Mesenchymal stem cell (in vitro differentiated cells and primary cell): Measurements from ENCODE around the gene PPP4C.

ENCODE experiments used
- DNase-seq: peaks from one replicate; pipeline ENCODE4 v3.0.0-alpha.2; 2013
- H2AFZ ChIP-seq: one replicate; pipeline ENCODE4 v1.6.1; 2013; ENCODE audit warnings: low read depth, mild to moderate bottlenecking, control low read depth, inconsistent platforms, low read length, moderate library complexity
- H2AK5ac ChIP-seq: 2 replicates; pipeline ENCODE4 v1.6.1; 2013; ENCODE audit warnings: low read length, moderate library complexity, mild to moderate bottlenecking, inconsistent platforms; ENCODE audit not compliant: severe bottlenecking
- H2BK120ac ChIP-seq: one replicate; pipeline ENCODE4 v1.6.1; 2013; ENCODE audit warnings: low read depth, mild to moderate bottlenecking, inconsistent platforms, low read length, moderate library complexity
- H2BK12ac ChIP-seq, 2 experiments: one replicate each; pipeline ENCODE4 v1.6.1; 2013; ENCODE audit warnings: inconsistent platforms in 2 of 2, low read length in 2 of 2, mild to moderate bottlenecking in 2 of 2, moderate library complexity in 2 of 2, control low read depth in 1 of 2
- H2BK15ac ChIP-seq: one replicate; pipeline ENCODE4 v1.6.1; 2013; ENCODE audit warnings: mild to moderate bottlenecking, low read depth, inconsistent platforms; ENCODE audit not compliant: poor library complexity, severe bottlenecking
- H2BK5ac ChIP-seq: 2 replicates; pipeline ENCODE4 v1.6.1; 2013; ENCODE audit warnings: low read depth, mild to moderate bottlenecking, low read length, control low read depth, inconsistent platforms; ENCODE audit not compliant: poor library complexity, severe bottlenecking
- H3K14ac ChIP-seq, 2 experiments: one replicate each; pipeline ENCODE4 v1.6.1; 2013; ENCODE audit warnings: inconsistent platforms in 2 of 2, low read length in 2 of 2, control low read depth in 1 of 2, mild to moderate bottlenecking in 1 of 2, moderate library complexity in 1 of 2
- H3K18ac ChIP-seq, 2 experiments: one replicate each; pipeline ENCODE4 v1.6.1; 2013; ENCODE audit warnings: inconsistent platforms in 2 of 2, low read length in 2 of 2, control low read depth in 1 of 2, low read depth in 1 of 2, mild to moderate bottlenecking in 1 of 2
- H3K23ac ChIP-seq, 2 experiments: one replicate each; pipeline ENCODE4 v1.6.1; 2013; ENCODE audit warnings: inconsistent platforms in 2 of 2, low read length in 2 of 2, mild to moderate bottlenecking in 2 of 2, moderate library complexity in 2 of 2, control low read depth in 1 of 2
- H3K27ac ChIP-seq: 2 replicates; pipeline ENCODE4 v1.5.1; 2013; ENCODE audit warnings: mild to moderate bottlenecking, moderate library complexity, low read length, control low read depth, inconsistent platforms; ENCODE audit not compliant: poor library complexity, severe bottlenecking
- H3K27me3 ChIP-seq, 2 experiments: 2 replicates each; pipeline versions ENCODE4 v1.6.1 to v1.7.0; 2013; ENCODE audit warnings: low read length in 2 of 2, mild to moderate bottlenecking in 2 of 2, moderate library complexity in 2 of 2, control low read depth in 1 of 2, inconsistent platforms in 1 of 2; ENCODE audit not compliant: control insufficient read depth in 1 of 2, insufficient read depth in 1 of 2
- H3K36me3 ChIP-seq, 2 experiments: 2 replicates each; pipeline versions ENCODE4 v1.6.1 to v1.7.0; 2013; ENCODE audit warnings: low read length in 2 of 2, control low read depth in 1 of 2, inconsistent platforms in 1 of 2, low read depth in 1 of 2, mild to moderate bottlenecking in 1 of 2; ENCODE audit not compliant: insufficient read depth in 2 of 2, control insufficient read depth in 1 of 2
- H3K4ac ChIP-seq, 2 experiments: one replicate each; pipeline ENCODE4 v1.6.1; 2013; ENCODE audit warnings: inconsistent platforms in 2 of 2, low read length in 2 of 2, mild to moderate bottlenecking in 2 of 2, moderate library complexity in 2 of 2, control low read depth in 1 of 2, low read depth in 1 of 2
- H3K4me1 ChIP-seq: 2 replicates; pipeline ENCODE4 v1.6.1; 2013; ENCODE audit warnings: low read depth, low read length, control low read depth; ENCODE audit not compliant: control insufficient read depth, insufficient read depth
- H3K4me2 ChIP-seq: 2 replicates; pipeline ENCODE4 v1.6.1; 2013; ENCODE audit warnings: low read length, mild to moderate bottlenecking, inconsistent platforms; ENCODE audit not compliant: poor library complexity, severe bottlenecking
- H3K4me3 ChIP-seq, 2 experiments: 2 replicates each; pipeline versions ENCODE4 v1.5.1 to v1.7.0; 2013; ENCODE audit warnings: low read length in 2 of 2, mild to moderate bottlenecking in 2 of 2, control low read depth in 1 of 2, low read depth in 1 of 2; ENCODE audit not compliant: insufficient read depth in 1 of 2
- H3K79me1 ChIP-seq: replicated peaks from 2 replicates; pipeline ENCODE4 v1.6.1; 2013; ENCODE audit warnings: mild to moderate bottlenecking, control low read depth, low read length, inconsistent platforms; ENCODE audit not compliant: poor library complexity, severe bottlenecking
- H3K9ac ChIP-seq: 2 replicates; pipeline ENCODE4 v1.7.0; 2013; ENCODE audit warnings: mild to moderate bottlenecking, low read length, moderate library complexity
- H3K9me3 ChIP-seq: 2 replicates; pipeline ENCODE4 v1.7.0; 2013; ENCODE audit warnings: mild to moderate bottlenecking, low read length; ENCODE audit not compliant: control insufficient read depth
- H4K8ac ChIP-seq: one replicate; pipeline ENCODE4 v1.6.1; 2013; ENCODE audit warnings: inconsistent platforms, mild to moderate bottlenecking, low read length, moderate library complexity
- H4K91ac ChIP-seq: one replicate; pipeline ENCODE4 v1.6.1; 2013; ENCODE audit warnings: mild to moderate bottlenecking, low read length, inconsistent platforms
- WGBS: methylation state at CpG from one replicate; pipeline ENCODE4 v1.1.7; 2013; ENCODE audit warnings: mixed read lengths; 5-methylcytosine and 5-hydroxymethylcytosine counted together

The PPP4C gene

DNA sequence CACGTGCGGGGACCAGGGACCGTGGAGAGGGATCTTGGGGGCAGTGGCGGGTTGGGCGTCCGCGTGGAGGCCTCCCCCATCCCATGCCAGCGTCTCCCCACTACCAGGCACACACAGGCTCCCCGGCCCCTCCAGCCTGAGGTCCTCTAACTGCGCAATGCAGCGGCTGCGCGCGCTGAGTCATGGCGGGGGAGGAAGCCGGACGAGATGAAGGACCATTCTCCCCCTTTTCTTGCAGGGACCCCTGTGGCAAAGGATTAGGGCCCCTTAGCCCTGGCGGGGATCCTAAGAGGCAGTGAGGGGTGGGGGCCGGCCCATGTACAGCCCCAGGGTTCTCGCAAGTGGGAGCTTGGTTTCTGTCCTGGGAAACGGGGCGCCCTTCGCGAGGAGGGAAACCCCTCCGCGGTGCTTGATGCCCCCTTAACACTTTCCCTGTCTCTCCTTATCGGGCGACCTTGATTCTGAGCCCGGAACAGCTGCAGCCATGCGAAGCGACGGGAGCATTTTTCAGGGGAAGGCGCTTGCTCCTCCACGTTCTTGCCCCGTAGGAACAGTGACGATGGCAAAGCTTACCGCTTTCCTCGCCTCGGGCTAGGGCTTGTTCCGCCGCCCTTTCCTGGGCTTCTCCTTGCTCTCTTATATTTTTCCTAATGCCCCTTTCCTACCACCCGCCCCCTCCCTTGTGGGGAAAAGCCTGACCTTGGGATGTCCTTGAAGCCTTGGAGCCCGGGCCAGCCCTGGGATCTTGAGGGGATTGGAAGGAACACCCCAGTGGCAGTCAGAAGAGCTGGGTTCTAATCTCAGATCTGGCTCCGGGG, 9.6 kb upstream of the PPP4C start:
- Histone ChIP-seq H4K8ac (peak overlapping the region; percentile 86), H3K4me1 (peaks cover 36% of the 10 kb centered on the region), H3K27ac (peak overlapping the region; percentile 93), H2AFZ (peak overlapping the region; percentile 33), H3K9ac (peak overlapping the region; percentile 100), H2BK15ac (peak overlapping the region; percentile 86), H3K79me1 (peaks cover 8% of the 10 kb centered on the region), H2BK120ac (peak overlapping the region; percentile 93), H3K4ac (peak overlapping the region; percentile 89 to 95), H3K9me3 (no peaks in the 10 kb centered on the region), H2BK12ac (peak overlapping the region; percentile 61 to 86), H3K23ac (peak overlapping the region; percentile 81 to 85), H3K27me3 (no peaks in the 10 kb centered on the region), H2BK5ac (peak overlapping the region; percentile 92), H3K4me3 (peak overlapping the region; percentile 98), H3K14ac (peak overlapping the region; percentile 77 to 100), H3K4me2 (peak overlapping the region; percentile 98), H3K36me3 (peaks cover 40 to 45% of the 10 kb centered on the region in 2 experiments), H2AK5ac (peak overlapping the region; percentile 41), H4K91ac (peak overlapping the region; percentile 98), H3K18ac (peak overlapping the region; percentile 95 to 100)
- no peak for DNase-seq
- WGBS: 2% methylated on average over 37 of the region's 44 CpGs

GRCh38 chr16:30066761-30067583, 8.8 kb upstream of the PPP4C start:
- peak overlapping the region in 1 of 2 experiments; percentile 29 for H2BK12ac ChIP-seq
- H3K27me3 ChIP-seq: no peaks in the 10 kb centered on the region
- no peak overlapping the region for H2AK5ac ChIP-seq
- no peak overlapping the region for H4K8ac ChIP-seq
- peak overlapping the region; percentile 48 to 100 for H3K18ac ChIP-seq
- H3K36me3 ChIP-seq: peaks cover 48 to 53% of the 10 kb centered on the region in 2 experiments
- H2BK15ac ChIP-seq: no peak overlapping the region
- H3K4me3 ChIP-seq: peak overlapping the region; percentile 98
- peak overlapping the region; percentile 93 for H3K27ac ChIP-seq
- WGBS: 79% methylated on average over 21 of the region's 21 CpGs
- peaks cover 36% of the 10 kb centered on the region for H3K4me1 ChIP-seq
- peak overlapping the region; percentile 53 for H2BK5ac ChIP-seq
- H3K79me1 ChIP-seq: peaks cover 8% of the 10 kb centered on the region
- peak overlapping the region in 1 of 2 experiments; percentile 90 for H3K14ac ChIP-seq
- no peak overlapping the region for H2AFZ ChIP-seq
- H3K9ac ChIP-seq: peak overlapping the region; percentile 100
- no peaks in the 10 kb centered on the region for H3K9me3 ChIP-seq
- peak overlapping the region; percentile 65 for H4K91ac ChIP-seq
- peak overlapping the region in 1 of 2 experiments; percentile 44 for H3K4ac ChIP-seq
- peak overlapping the region; percentile 42 for H2BK120ac ChIP-seq
- H3K23ac ChIP-seq: peak overlapping the region in 1 of 2 experiments; percentile 35
- no peak for DNase-seq
- H3K4me2 ChIP-seq: peak overlapping the region; percentile 98

- Histone ChIP-seq H4K8ac (no peak overlapping the region), H3K36me3 (peaks cover 53 to 59% of the 10 kb centered on the region in 2 experiments), H2BK5ac (no peak overlapping the region), H3K79me1 (peaks cover 12% of the 10 kb centered on the region), H2AFZ (no peak overlapping the region), H3K27me3 (no peaks in the 10 kb centered on the region), H3K23ac (no peak overlapping the region), H3K9me3 (no peaks in the 10 kb centered on the region), H3K18ac (no peak overlapping the region), H3K27ac (no peak overlapping the region), H3K9ac (peak overlapping the region; percentile 100), H3K4ac (no peak overlapping the region), H2AK5ac (no peak overlapping the region), H3K4me3 (peak overlapping the region; percentile 48 to 98), H2BK120ac (no peak overlapping the region), H3K4me1 (peaks cover 36% of the 10 kb centered on the region), H4K91ac (no peak overlapping the region), H3K14ac (no peak overlapping the region), H3K4me2 (peak overlapping the region; percentile 98), H2BK15ac (no peak overlapping the region), H2BK12ac (no peak overlapping the region)
- WGBS: 91% methylated on average over 6 of the region's 6 CpGs
- DNase-seq: no peak
These were observed 8.2 kb upstream of the PPP4C start for GRCh38 chr16:30067584-30067916.

DNA sequence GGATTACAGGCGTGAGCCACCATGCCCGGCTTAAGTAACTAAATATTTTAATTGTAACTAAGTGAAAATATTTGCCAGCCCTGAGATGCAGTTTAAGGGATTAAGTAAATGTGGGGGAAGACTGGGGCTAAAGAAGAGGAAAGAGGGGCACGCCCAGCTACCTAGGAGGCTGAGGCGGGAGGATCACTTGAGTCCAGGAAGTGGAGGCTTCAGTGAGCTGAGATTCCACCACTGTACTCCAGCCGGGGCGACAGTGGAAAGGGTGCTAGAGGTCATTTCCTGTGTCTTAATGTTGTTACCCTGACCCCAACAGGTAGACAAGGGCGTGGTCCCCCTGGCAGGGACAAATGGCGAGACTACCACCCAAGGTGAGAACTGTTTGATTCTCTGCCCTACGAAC, 7.5 kb upstream of the PPP4C start:
- Histone ChIP-seq H2BK120ac (no peak overlapping the region), H2BK12ac (no peak overlapping the region), H2AFZ (no peak overlapping the region), H3K14ac (peak overlapping the region in 1 of 2 experiments; percentile 19), H3K27ac (no peak overlapping the region), H3K4me1 (peaks cover 36% of the 10 kb centered on the region), H3K4me3 (peak overlapping the region; percentile 14 to 98), H3K79me1 (peaks cover 11% of the 10 kb centered on the region), H4K8ac (peak overlapping the region; percentile 5), H3K27me3 (no peaks in the 10 kb centered on the region), H3K9me3 (no peaks in the 10 kb centered on the region), H3K4me2 (no peak overlapping the region), H2BK5ac (no peak overlapping the region), H4K91ac (no peak overlapping the region), H2AK5ac (no peak overlapping the region), H2BK15ac (no peak overlapping the region), H3K36me3 (peaks cover 60 to 65% of the 10 kb centered on the region in 2 experiments), H3K9ac (peak overlapping the region; percentile 100), H3K18ac (no peak overlapping the region), H3K23ac (peak overlapping the region in 1 of 2 experiments; percentile 40), H3K4ac (no peak overlapping the region)
- no peak for DNase-seq
- 94% methylated on average over 9 of the region's 9 CpGs for WGBS
